Measurements from ENCODE around the gene POLDIP3. TPM values are rescaled to one million over a fixed set of nuclear protein-coding genes. Genes with fewer than 3 reads are reported as not detected.

POLDIP3 gene
- total RNA-seq, 2 donors from 2014 or later: 81.9 to 102 TPM

- Histone ChIP-seq H3K9me3 (ENCODE audit: control insufficient read depth, low read length) (no peaks in the 10 kb centered on the region), H3K27ac (ENCODE audit: low read depth, low read length) (no peak overlapping the region), H3K4me3 (ENCODE audit: low read length) (no peak overlapping the region), H3K27me3 (ENCODE audit: control insufficient read depth, insufficient read depth, low read length, poor library complexity, severe bottlenecking) (no peaks in the 10 kb centered on the region), H3K36me3 (ENCODE audit: control insufficient read depth, insufficient read depth, low read length) (peaks cover 28% of the 10 kb centered on the region), H3K9ac (ENCODE audit: extremely low read depth, low read length, poor library complexity, severe bottlenecking) (no peak overlapping the region), H3K4me1 (ENCODE audit: control insufficient read depth, insufficient read depth, low read length) (no peaks in the 10 kb centered on the region)
- Mint-ChIP-seq H3K27me3 (ENCODE audit: insufficient read depth) (no peaks in the 10 kb centered on the region), H3K36me3 (ENCODE audit: low read depth) (peaks cover 34% of the 10 kb centered on the region), H3K4me3 (no peak overlapping the region), H3K27ac (no peak overlapping the region), H3K9me3 (no peaks in the 10 kb centered on the region), H3K4me1 (no peaks in the 10 kb centered on the region)
- no peak for TF ChIP-seq CTCF (conservative IDR thresholded peaks at IDR 0.05)
- no peak for DNase-seq
- 92 to 98% methylated on average over 8 to 12 of the region's 12 CpGs for WGBS, 2 experiments (ENCODE audit: insufficient coverage in 1 of 2, insufficient read length in 1 of 2)
Observed at GRCh38 chr22:42624551-42625106, 9.9 kb upstream of the POLDIP3 start.

- Histone ChIP-seq H3K27me3 (ENCODE audit: control insufficient read depth, insufficient read depth, low read length, poor library complexity, severe bottlenecking) (no peaks in the 10 kb centered on the region), H3K36me3 (ENCODE audit: control insufficient read depth, insufficient read depth, low read length) (peaks cover 27% of the 10 kb centered on the region), H3K9ac (ENCODE audit: extremely low read depth, low read length, poor library complexity, severe bottlenecking) (no peak overlapping the region), H3K9me3 (ENCODE audit: control insufficient read depth, low read length) (no peaks in the 10 kb centered on the region), H3K4me1 (ENCODE audit: control insufficient read depth, insufficient read depth, low read length) (no peaks in the 10 kb centered on the region), H3K27ac (ENCODE audit: low read depth, low read length) (peak overlapping the region; percentile 24), H3K4me3 (ENCODE audit: low read length) (no peak overlapping the region)
- WGBS, 2 experiments (ENCODE audit: insufficient coverage in 1 of 2, insufficient read length in 1 of 2): 92 to 93% methylated on average over 26 to 29 of the region's 29 CpGs
- no peak for DNase-seq
- no peak for TF ChIP-seq CTCF (conservative IDR thresholded peaks at IDR 0.05)
- Mint-ChIP-seq H3K27ac (no peak overlapping the region), H3K36me3 (ENCODE audit: low read depth) (peaks cover 34% of the 10 kb centered on the region), H3K4me1 (no peaks in the 10 kb centered on the region), H3K4me3 (no peak overlapping the region), H3K27me3 (ENCODE audit: insufficient read depth) (no peaks in the 10 kb centered on the region), H3K9me3 (no peaks in the 10 kb centered on the region)
Observed at GRCh38 chr22:42623756-42624441, 9.2 kb upstream of the POLDIP3 start.

- H3K27me3 Mint-ChIP-seq (ENCODE audit: insufficient read depth): no peaks in the 10 kb centered on the region
- Histone ChIP-seq H3K36me3 (ENCODE audit: control insufficient read depth, insufficient read depth, low read length) (peaks cover 21% of the 10 kb centered on the region), H3K4me1 (ENCODE audit: control insufficient read depth, insufficient read depth, low read length) (no peaks in the 10 kb centered on the region), H3K9ac (ENCODE audit: extremely low read depth, low read length, poor library complexity, severe bottlenecking) (no peak overlapping the region), H3K27me3 (ENCODE audit: control insufficient read depth, insufficient read depth, low read length, poor library complexity, severe bottlenecking) (no peaks in the 10 kb centered on the region), H3K27ac (ENCODE audit: low read depth, low read length) (no peak overlapping the region), H3K9me3 (ENCODE audit: control insufficient read depth, low read length) (no peaks in the 10 kb centered on the region), H3K4me3 (ENCODE audit: low read length) (no peak overlapping the region)
- 94 to 98% methylated on average over 12 to 18 of the region's 18 CpGs for WGBS, 2 experiments (ENCODE audit: insufficient coverage in 1 of 2, insufficient read length in 1 of 2)
- peaks cover 28% of the 10 kb centered on the region for H3K36me3 Mint-ChIP-seq (ENCODE audit: low read depth)
- no peaks in the 10 kb centered on the region for H3K9me3 Mint-ChIP-seq
- no peak overlapping the region for H3K4me3 Mint-ChIP-seq
- H3K4me1 Mint-ChIP-seq: no peaks in the 10 kb centered on the region
- H3K27ac Mint-ChIP-seq: no peak overlapping the region
- no peak for TF ChIP-seq CTCF (conservative IDR thresholded peaks at IDR 0.05)
- no peak for DNase-seq
Observed at GRCh38 chr22:42623301-42623751, 8.6 kb upstream of the POLDIP3 start.
